ENCODE measurements around the gene SRMS.

Gene SRMS

GRCh38 chr20:63551068-63551467 lies 3.5 kb upstream of the SRMS start:
- DNase-seq, result no peak

- no peak for DNase-seq
These were observed 2.2 kb upstream of the SRMS start for GRCh38 chr20:63549679-63550282.

GRCh38 chr20:63549019-63549418 lies 1.5 kb upstream of the SRMS start:
- no peak for DNase-seq

- no peak for DNase-seq
These were observed 993 bp upstream of the SRMS start for GRCh38 chr20:63548542-63548941.

- DNase-seq, result no peak
These were observed 409 bp downstream of the SRMS start for GRCh38 chr20:63546956-63547724.

- DNase-seq, result no peak
These were observed 1.1 kb downstream of the SRMS start for GRCh38 chr20:63546256-63546955.

- no peak for DNase-seq
These were observed 1.7 kb downstream of the SRMS start for GRCh38 chr20:63545814-63546213.

- no peak for DNase-seq
These were observed 2.5 kb downstream of the SRMS start for GRCh38 chr20:63544958-63545516.

GRCh38 chr20:63544241-63544957 lies 3.1 kb downstream of the SRMS start:
- DNase-seq, result no peak

GRCh38 chr20:63543733-63544132 lies 3.8 kb downstream of the SRMS start:
- DNase-seq, result no peak

GRCh38 chr20:63543131-63543530 lies 4.4 kb downstream of the SRMS start:
- no peak for DNase-seq

GRCh38 chr20:63542696-63543095 lies 4.9 kb downstream of the SRMS start:
- no peak for DNase-seq

GRCh38 chr20:63542031-63542559 lies 5.5 kb downstream of the SRMS start:
- DNase-seq, result no peak

- DNase-seq, result no peak
These were observed 6.2 kb downstream of the SRMS start for GRCh38 chr20:63541371-63541770.

GRCh38 chr20:63540417-63541186 lies 6.9 kb downstream of the SRMS start:
- no peak for DNase-seq

- no peak for DNase-seq
These were observed 7.8 kb downstream of the SRMS start for GRCh38 chr20:63539441-63540370.

GRCh38 chr20:63539092-63539430 lies 8.5 kb downstream of the SRMS start:
- DNase-seq, result no peak

GRCh38 chr20:63538204-63539091 lies 9.1 kb downstream of the SRMS start:
- DNase-seq, result no peak

GRCh38 chr20:63537525-63538203 lies 9.9 kb downstream of the SRMS start:
- DNase-seq, result no peak
